Occipital lobe (tissue), 2 donors: ENCODE results near the gene CCDC138. TPM values are rescaled to one million over a fixed set of nuclear protein-coding genes. Genes with fewer than 3 reads are reported as not detected.

Experiments used
- DNase-seq: peaks from one replicate; lab custom pipeline; 2025; lab: John Stamatoyannopoulos, UW
- total RNA-seq: library from RNA; depleted of rRNA; stranded (reverse); fragments of >200 nt; gene quantifications from one replicate; pipeline ENCODE4 v1.2.3, GENCODE V29; 2014

CCDC138 gene
- total RNA-seq, 1 donor from 2014 or later, result 48.4 TPM

DNA sequence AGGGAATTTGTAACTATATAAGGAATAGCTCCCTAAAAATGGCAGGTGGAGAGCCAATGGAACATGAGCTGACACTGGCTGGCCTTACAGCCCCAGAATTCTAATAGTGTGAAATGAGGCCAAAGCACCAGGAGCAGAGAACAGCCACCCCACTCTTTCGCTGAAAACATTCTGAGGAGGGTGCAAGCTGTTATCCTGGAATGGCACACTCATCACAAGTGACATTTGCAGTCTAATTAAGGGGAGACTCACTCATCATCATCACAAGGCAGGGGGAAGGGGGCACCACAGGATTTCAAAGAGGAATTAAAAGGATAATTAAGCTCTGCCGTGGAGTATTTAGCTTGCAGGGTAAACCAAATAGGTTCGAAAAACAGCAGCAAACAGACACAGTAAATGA is 108.2 kb downstream of the CCDC138 start:
- no peak for DNase-seq

DNA sequence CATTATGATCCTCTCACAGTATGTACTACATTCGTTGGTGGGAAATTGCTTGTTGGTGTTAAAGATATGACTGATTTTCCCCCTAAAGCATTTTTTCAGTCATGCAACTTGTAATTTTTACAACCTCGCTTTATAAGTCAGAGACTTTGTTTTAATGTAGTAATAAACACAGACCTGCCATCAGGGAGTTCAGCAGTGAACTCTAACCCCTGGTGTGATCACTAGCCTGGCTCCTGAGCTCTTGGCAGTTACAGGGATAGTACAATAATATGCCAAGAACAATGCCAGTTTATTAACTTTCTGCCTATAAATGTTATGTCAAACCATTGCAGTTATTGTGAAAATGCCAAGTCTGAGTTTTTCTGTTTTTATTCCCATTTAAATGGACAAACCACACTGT is 108.6 kb downstream of the CCDC138 start:
- no peak for DNase-seq

- no peak for DNase-seq
Measured at GRCh38 chr2:108896741-108897140, 110.2 kb downstream of the CCDC138 start.

DNA sequence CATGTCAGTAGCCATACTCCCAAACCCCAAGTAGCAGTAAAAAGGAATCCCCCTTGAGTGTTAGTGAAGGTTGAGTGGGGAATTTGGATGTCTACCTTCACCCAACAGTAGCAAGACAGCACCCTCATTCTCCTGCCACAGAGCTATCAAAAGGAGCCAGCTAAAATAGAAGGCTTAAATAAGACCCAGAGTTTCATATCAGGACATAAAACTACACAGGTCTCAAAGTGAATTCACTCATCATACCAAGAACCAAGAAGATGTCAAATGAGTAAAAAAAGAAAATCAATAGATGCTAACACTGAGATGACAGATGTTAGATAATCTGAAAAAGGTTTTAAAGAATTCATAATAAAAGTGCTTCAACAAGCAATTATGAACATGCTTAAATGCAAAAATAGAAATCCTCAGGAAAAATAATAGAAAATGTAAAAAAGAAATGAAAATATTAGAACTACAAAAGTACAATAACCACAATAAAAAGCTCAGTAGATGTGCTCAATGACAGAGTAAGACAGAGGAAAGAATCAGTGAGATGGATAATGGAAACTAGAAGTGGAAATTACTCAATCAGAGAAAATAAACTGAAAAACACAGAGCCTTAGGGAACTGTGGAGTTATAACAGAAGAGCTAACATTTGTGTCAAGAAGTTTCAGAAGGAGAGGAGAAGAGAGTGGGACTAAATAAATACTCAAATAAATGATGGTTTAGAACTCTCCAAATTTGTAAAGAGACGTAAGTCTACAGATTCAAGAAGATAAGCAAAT is 111.9 kb downstream of the CCDC138 start:
- no peak for DNase-seq

GRCh38 chr2:108904680-108905079 is 118.1 kb downstream of the CCDC138 start:
- no peak for DNase-seq

DNA sequence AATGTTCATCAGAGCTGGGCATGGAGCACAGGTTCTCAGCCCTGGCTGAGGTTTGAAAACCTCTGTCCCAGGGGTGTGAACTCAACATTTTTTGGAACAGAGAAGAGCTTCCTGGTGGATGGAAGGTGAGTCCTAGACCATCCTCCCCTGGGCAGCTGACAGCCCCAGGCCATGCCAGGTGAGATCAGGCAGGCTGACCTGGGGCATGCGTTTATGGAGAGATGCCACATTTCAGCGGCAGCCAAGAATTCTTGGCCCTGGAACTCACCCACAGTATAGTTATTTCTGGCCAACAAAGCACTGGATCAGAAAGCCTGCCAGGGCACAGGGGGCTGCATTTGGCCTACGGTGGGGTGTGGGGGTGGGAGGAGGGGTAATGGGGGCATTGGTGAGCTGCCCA is 118.6 kb downstream of the CCDC138 start:
- no peak for DNase-seq

DNA sequence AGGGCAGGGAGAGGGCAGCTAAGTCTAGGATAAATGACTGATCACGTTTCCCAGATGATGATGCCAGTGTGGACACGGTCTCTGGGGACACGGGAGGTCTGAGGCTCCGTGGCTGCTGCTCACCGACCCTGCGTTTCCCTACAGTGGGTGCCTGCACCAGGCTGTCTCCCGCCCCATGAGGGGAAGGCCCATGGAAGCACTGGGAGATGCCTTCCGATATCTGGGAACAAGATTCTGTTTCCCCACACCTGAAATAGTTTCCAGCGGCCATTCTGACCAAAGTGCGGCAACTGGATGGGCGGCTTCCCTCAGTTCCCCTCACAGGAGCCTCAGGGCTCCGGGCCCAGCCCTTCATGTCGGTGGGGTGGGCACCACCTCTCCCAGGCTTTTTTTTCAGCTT is 119.3 kb downstream of the CCDC138 start:
- DNase-seq, result no peak

GRCh38 chr2:108906403-108907077 is 120.0 kb downstream of the CCDC138 start:
- no peak for DNase-seq

DNA sequence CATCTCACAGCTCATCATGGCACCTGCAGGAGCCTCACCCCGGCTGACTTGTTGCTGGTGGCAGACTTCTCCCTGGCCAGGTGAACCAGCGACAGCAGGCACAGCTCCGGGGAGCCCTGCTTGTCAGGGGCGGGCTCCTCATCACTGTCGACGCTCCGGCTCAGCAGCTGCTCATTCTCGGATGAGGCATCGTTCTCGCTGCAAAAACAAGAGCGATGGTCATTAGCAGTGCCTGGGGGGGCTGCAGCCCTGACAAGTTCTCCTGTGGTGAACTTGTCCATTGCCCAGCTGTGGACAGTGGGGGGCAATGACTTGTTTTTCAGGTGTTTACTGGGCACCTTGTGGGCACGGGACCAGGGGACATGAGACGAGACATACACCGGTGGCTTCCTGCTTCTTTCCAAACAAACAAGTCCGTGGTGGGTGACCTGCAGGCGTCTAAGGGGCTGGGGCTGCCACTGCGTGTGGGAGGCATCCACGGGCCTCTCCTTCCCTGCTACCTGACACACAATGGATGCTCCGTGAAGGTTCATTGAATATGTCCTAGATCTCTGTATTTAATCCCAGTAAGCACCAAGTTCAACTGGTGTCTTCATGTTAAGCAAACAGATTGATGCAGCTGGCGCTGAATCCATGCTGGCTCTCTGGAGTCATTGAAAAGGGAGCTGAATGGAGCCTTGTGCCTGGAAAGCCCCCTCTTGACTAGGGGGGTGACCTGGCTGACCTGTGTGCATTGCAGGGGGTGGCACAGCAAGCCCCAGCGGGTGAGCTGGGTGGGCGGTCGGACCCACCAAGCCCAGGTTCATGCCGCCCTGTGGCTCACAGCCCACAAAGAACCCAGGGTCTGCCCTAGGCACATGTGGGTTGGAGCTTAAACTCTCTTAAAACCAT is 121.5 kb downstream of the CCDC138 start:
- DNase-seq, result no peak

DNA sequence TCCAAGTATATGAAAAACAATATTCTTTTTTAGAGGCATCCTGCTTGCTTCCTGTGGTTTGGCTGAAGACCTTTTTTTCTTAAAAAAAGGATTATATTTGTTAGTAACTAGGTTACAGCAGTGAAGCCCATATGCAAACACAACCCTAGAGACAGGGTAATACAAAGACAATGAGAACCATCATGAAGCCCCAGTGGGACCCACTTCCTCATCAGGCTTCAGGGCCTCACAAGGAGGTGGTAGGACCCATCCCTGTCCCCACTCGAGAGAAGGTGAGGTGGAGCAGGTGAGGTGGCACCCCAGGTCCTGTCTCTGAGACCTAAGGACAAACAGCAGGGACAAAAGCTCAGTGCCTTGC is 122.1 kb downstream of the CCDC138 start:
- DNase-seq, result no peak

GRCh38 chr2:108909275-108909823 is 122.8 kb downstream of the CCDC138 start:
- DNase-seq, result no peak

- no peak for DNase-seq
Measured at GRCh38 chr2:108910011-108910431, 123.5 kb downstream of the CCDC138 start.

GRCh38 chr2:108910541-108911396 is 124.2 kb downstream of the CCDC138 start:
- no peak for DNase-seq

DNA sequence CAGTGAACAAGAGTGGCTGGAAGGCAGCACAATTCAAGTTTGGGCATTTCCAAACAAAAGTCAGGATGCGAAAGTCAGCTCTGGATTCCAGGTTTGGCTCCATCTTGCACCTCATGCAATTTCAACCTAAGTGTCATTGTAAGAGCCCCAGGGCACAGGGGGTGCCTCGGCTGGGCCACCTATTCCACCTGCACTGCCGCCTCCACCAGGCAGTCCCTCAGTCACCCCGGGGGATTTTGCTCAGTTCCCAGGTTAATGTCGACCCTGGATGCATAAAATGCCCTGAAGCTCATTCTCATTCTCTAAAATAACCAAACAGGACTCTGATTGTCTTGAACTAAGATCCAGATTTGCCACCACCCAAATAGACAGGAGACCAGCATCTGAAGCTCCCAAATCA is 124.8 kb downstream of the CCDC138 start:
- no peak for DNase-seq

DNA sequence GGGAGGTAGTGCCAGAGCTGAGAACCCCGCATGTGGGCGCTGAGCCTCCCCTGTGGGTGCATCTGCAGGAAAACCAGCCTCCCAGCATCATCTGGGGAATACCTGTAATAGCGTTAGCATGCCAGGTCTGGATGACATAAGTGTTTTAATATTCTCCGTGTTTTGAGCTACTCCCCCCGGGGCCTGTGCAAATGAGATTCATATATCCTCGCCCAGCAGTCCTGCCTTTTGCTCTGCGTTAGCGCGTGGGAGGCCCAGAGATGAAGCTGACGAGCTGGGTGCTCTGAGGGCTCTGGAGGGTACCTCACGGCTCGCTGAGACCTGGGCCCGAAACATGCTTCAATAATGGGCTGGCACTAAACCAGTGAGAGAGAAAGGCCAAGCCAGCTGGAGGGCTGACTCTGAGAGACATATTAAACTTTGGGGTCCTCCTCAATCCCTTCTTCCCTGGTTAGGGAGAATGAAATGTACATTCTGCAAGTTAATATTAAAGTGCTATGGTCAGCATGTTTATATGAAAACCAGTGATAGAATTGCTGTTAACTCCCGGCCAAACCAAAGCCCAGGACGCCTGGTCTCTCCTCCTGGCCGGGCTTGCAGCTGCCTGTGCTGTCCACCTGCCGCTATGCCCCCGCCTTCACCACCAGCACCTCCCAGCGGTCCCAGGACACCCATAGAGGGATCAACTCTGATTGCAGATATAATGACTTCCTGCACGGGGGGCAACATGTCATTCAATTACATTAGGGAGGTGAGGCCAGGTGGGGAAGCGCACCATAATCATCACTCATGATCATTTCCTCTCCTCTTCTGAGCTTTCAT is 125.4 kb downstream of the CCDC138 start:
- no peak for DNase-seq

GRCh38 chr2:108912629-108912902 is 126.0 kb downstream of the CCDC138 start:
- no peak for DNase-seq

- no peak for DNase-seq
Measured at GRCh38 chr2:108916122-108916795, 129.7 kb downstream of the CCDC138 start.

DNA sequence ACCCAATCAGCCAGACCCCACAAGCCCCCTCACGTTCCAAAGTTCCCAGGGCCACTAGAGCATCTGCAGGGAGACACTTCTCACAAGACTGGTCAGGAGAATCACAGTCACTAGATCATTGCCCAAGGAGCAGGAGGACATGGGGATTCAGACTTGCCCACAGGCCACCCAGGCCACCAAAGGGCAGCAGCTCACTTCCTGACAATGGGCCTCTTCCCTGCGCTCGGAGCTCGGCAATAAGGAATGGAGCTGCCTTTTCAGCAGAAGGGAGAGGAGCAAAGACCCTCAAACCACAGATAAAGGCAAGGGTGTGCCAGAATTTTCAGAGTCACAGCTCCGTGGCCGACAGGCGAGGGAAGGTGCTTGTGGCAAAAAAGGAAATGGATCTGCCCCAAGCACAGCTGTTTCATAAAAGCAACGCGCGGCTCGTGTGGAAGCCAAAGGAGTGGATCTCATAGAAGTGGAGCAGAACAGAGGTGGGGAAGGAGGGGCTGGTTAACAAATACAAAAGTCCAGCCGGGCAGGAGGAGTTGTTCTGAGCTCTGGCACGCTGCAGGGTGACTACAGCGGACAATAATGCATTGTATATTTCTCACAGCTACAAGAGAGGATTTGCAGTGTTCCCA is 130.3 kb downstream of the CCDC138 start:
- DNase-seq, result peak; percentile 24

DNA sequence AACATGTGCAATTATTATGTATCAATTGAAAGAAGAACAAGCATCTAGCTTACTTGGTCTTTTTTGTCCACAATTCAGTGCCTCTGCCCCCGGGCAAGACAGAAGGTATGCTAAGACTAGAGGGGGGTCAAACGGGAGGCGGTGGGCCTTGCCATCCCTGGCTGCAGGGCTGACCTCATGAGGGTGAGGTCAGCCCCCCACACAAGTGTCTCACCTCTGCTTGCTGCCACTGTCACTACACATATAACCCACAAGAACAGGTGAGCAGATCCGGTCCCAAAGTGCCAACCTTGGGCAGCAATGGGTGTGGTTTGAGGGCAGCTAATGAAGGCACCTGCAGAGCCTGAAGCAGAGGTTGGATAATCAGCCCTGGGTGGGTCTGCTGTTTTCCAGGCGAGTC is 131.0 kb downstream of the CCDC138 start:
- DNase-seq, result no peak
